Measurements from ENCODE around the gene ARHGAP5.

Gene ARHGAP5

GRCh38 chr14:32050878-32051277 lies 26.2 kb upstream of the ARHGAP5 start:
- TF ChIP-seq CTCF (IDR thresholded peaks at IDR 0.05; ENCODE audit: poor library complexity, severe bottlenecking), result no peak
- no peak overlapping the region for H3K4me3 ChIP-seq (ENCODE audit: severe bottlenecking)
- ATAC-seq (ENCODE audit: low read depth) (no peak), DNase-seq (ENCODE audit: low spot score) (no peak)
- H3K4me1 ChIP-seq (ENCODE audit: insufficient read depth, poor library complexity, severe bottlenecking), result peaks cover 7% of the 10 kb centered on the region
- no peaks in the 10 kb centered on the region for H3K9me3 ChIP-seq (ENCODE audit: severe bottlenecking)
- H3K27ac ChIP-seq (ENCODE audit: poor library complexity, severe bottlenecking), result no peak overlapping the region
- H3K36me3 ChIP-seq (ENCODE audit: low read depth), result no peaks in the 10 kb centered on the region
- no peaks in the 10 kb centered on the region for H3K27me3 ChIP-seq (ENCODE audit: insufficient read depth, poor library complexity, severe bottlenecking)

GRCh38 chr14:32054536-32054935 lies 22.6 kb upstream of the ARHGAP5 start:
- H3K36me3 ChIP-seq (ENCODE audit: low read depth), result no peaks in the 10 kb centered on the region
- no peak for DNase-seq (ENCODE audit: low spot score)

DNA sequence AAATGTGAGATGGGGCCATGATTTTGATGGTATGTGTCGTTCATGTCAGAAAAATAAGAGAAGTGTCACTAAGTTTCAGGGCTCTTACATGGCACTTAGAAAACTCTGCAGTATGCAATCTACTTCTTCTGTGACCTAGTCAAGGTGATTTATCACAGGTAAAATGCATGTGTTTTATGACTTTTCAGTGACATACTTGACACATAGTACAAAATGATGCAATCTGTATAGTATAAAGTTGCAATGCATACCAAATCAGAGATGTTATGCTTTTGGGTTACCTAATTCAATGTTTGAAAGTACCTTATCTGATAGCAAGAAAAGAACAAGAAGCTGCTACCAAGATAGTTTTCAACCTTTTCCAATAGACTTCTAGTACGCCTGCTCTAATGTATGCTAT lies 21.9 kb upstream of the ARHGAP5 start:
- DNase-seq (ENCODE audit: low spot score) (no peak), ATAC-seq (ENCODE audit: low read depth) (no peak)
- no peak overlapping the region for H3K27ac ChIP-seq (ENCODE audit: poor library complexity, severe bottlenecking)
- no peaks in the 10 kb centered on the region for H3K36me3 ChIP-seq (ENCODE audit: low read depth)
- no peak for TF ChIP-seq CTCF (IDR thresholded peaks at IDR 0.05; ENCODE audit: poor library complexity, severe bottlenecking)
- H3K4me1 ChIP-seq (ENCODE audit: insufficient read depth, poor library complexity, severe bottlenecking), result no peaks in the 10 kb centered on the region
- no peak overlapping the region for H3K4me3 ChIP-seq (ENCODE audit: severe bottlenecking)
- H3K27me3 ChIP-seq (ENCODE audit: insufficient read depth, poor library complexity, severe bottlenecking), result no peaks in the 10 kb centered on the region
- no peaks in the 10 kb centered on the region for H3K9me3 ChIP-seq (ENCODE audit: severe bottlenecking)

More at GRCh38 chr14:32054536-32054935, 22.6 kb upstream of the ARHGAP5 start:
- Histone ChIP-seq H3K27me3 (ENCODE audit: insufficient read depth, poor library complexity, severe bottlenecking) (no peaks in the 10 kb centered on the region), H3K4me1 (ENCODE audit: insufficient read depth, poor library complexity, severe bottlenecking) (no peaks in the 10 kb centered on the region), H3K27ac (ENCODE audit: poor library complexity, severe bottlenecking) (no peak overlapping the region), H3K9me3 (ENCODE audit: severe bottlenecking) (no peaks in the 10 kb centered on the region), H3K4me3 (ENCODE audit: severe bottlenecking) (no peak overlapping the region)
- no peak for ATAC-seq (ENCODE audit: low read depth)
- no peak for TF ChIP-seq CTCF (IDR thresholded peaks at IDR 0.05; ENCODE audit: poor library complexity, severe bottlenecking)

DNA sequence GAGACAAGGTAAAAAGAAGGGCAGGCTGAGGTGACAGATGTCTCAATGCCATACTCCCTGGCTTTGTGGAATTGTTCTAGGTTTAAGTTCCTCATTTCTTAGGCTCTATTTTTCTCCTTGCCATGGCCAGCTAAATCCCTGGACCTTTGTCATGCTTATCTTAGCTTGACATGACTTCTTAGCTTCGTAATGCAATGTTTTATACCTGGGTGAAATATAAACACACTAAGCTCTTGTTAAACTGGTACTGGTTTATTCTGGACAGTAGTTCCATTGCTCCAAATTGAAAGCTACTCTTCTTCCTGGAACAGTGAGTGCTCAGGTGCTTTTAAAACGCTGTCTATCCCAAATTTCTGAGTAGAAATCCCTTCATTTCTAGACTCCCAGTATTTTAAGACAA lies 17.4 kb upstream of the ARHGAP5 start:
- no peak for ATAC-seq (ENCODE audit: low read depth)
- H3K27ac ChIP-seq (ENCODE audit: poor library complexity, severe bottlenecking), result no peak overlapping the region
- no peaks in the 10 kb centered on the region for H3K27me3 ChIP-seq (ENCODE audit: insufficient read depth, poor library complexity, severe bottlenecking)
- no peaks in the 10 kb centered on the region for H3K4me1 ChIP-seq (ENCODE audit: insufficient read depth, poor library complexity, severe bottlenecking)
- TF ChIP-seq CTCF (IDR thresholded peaks at IDR 0.05; ENCODE audit: poor library complexity, severe bottlenecking), result no peak
- H3K9me3 ChIP-seq (ENCODE audit: severe bottlenecking), result no peaks in the 10 kb centered on the region
- H3K36me3 ChIP-seq (ENCODE audit: low read depth), result no peaks in the 10 kb centered on the region
- H3K4me3 ChIP-seq (ENCODE audit: severe bottlenecking), result no peak overlapping the region
- no peak for DNase-seq (ENCODE audit: low spot score)

GRCh38 chr14:32064931-32065330 lies 12.2 kb upstream of the ARHGAP5 start:
- Histone ChIP-seq H3K36me3 (ENCODE audit: low read depth) (no peaks in the 10 kb centered on the region), H3K27ac (ENCODE audit: poor library complexity, severe bottlenecking) (no peak overlapping the region), H3K4me3 (ENCODE audit: severe bottlenecking) (no peak overlapping the region), H3K4me1 (ENCODE audit: insufficient read depth, poor library complexity, severe bottlenecking) (no peaks in the 10 kb centered on the region), H3K27me3 (ENCODE audit: insufficient read depth, poor library complexity, severe bottlenecking) (no peaks in the 10 kb centered on the region), H3K9me3 (ENCODE audit: severe bottlenecking) (no peaks in the 10 kb centered on the region)
- ATAC-seq (ENCODE audit: low read depth) (no peak), DNase-seq (ENCODE audit: low spot score) (no peak)
- no peak for TF ChIP-seq CTCF (IDR thresholded peaks at IDR 0.05; ENCODE audit: poor library complexity, severe bottlenecking)
